Measurements from ENCODE around the gene FAM222A.

FAM222A gene

DNA sequence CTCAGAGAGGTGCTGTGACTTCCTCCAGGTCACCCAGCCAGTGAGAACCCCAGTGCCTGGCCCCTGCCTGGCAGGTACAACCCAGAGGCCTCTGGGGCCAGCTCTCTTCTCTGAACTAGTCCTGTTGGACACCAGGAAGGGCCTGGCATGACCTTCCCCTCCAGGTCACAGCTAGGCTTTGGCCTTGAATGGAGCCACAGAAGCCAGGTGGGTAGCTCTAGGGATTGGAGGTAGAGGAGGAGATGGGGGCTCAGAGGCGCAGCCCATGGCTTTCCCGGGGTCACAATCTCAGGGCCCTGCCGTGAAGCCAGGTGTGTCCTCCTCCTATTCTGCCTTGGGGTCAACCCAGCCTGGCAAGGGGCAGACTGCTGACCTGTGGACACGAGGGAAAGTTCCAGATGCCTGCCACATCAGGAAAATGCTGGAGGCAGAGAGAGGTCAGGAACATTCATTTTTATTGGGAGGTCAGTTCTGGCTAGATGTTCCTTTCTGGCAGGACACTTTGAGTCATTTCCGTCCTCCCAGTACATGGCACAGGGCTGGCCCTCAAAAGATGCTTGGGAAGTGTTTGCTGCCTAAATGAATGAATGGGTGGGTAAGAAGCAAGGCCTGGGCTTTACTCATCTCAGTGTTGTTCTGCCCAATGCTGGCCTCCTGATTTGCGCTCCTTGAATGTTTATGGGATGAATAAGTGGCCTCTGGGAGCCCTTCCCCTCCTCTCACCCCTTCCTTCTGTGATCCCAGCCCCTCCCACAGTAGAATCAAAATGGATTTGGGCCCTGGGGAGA is 25.4 kb downstream of the FAM222A start:
- TF ChIP-seq, protein P1, sequence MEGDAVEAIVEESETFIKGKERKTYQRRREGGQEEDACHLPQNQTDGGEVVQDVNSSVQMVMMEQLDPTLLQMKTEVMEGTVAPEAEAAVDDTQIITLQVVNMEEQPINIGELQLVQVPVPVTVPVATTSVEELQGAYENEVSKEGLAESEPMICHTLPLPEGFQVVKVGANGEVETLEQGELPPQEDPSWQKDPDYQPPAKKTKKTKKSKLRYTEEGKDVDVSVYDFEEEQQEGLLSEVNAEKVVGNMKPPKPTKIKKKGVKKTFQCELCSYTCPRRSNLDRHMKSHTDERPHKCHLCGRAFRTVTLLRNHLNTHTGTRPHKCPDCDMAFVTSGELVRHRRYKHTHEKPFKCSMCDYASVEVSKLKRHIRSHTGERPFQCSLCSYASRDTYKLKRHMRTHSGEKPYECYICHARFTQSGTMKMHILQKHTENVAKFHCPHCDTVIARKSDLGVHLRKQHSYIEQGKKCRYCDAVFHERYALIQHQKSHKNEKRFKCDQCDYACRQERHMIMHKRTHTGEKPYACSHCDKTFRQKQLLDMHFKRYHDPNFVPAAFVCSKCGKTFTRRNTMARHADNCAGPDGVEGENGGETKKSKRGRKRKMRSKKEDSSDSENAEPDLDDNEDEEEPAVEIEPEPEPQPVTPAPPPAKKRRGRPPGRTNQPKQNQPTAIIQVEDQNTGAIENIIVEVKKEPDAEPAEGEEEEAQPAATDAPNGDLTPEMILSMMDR (conservative IDR thresholded peaks at IDR 0.05; ENCODE audit: low read length) = no peak
- H3K4me3 ChIP-seq (ENCODE audit: low read length) = no peak overlapping the region
- peak; percentile 31 for DNase-seq (ENCODE audit: low read depth)

DNA sequence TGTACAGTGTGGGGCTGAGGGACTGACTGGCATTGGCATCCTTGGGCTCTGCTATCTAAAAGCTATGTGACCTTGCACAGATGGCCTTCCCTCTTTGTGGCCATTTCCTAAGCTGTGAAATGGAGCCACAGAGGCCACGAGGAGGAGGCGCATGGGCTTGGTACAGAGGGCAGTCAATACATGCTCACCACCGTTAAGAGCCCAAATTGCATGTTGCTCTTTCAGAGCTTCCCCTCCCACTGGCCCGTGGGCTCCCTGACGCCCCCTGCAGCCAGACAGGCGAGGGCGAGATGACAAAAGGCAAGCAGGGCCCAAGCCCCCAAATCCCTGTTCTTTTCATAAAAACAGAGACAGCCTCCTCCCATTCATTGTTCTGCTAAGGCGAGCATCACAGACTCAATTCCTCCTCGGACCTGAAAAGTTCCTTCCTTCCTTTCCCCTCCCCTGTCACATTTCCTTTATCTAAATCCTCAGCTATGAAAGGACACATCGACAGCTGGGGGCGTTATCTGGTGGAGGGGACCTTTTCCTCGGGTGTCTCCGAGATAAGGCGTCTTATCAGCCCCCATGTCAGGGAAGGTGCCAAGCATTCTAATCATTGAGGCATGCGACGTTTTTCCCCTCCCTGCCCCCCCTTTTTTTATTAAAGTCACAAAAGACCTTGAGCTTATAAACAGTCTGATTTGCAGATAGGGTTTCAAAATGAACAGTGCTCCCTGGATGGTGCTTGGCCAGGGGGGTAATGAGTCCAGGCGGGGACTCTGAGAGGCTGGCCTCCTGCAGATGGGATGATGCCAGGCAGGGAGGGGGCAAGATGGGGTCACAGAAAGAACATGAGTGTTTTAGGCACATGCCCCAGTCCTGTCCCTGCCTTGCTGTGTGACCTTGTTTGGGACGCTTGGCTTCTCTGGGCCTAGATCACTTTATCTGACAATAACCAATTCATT is 26.4 kb downstream of the FAM222A start:
- DNase-seq (ENCODE audit: low read depth) = no peak
- TF ChIP-seq, protein P1 (conservative IDR thresholded peaks at IDR 0.05; ENCODE audit: low read length) = peak; percentile 17; the same call in 1 of the 2 replicates
- H3K4me3 ChIP-seq (ENCODE audit: low read length) = no peak overlapping the region

DNA sequence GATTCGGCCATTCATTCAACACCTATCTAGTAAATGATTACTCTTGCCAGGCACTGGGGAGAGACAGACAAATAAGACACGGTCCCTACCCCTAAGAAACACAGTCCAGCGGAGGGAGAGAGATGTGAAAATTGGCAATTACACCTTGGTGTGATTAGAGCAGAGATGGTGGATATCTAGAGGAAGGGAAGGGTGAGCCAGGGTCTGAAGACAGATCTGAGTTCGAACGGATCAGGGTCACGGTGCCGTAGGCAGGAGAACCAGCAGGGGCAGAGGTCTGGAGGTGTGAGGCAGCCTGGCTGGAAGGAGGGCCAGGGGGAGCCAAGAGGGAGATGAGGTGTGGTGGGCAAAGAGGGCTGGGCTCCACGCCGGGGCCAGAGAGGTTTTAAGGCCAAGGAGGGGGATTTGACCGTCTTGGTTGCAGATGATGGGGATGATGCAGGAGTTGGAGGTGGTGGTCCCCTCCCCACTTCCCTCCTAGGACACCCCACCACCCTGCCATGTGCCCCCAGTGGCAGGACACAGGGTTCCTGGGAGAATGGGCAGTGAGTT is 27.1 kb downstream of the FAM222A start:
- no peak overlapping the region for H3K4me3 ChIP-seq (ENCODE audit: low read length)
- DNase-seq (ENCODE audit: low read depth) = no peak
- TF ChIP-seq, protein P1 (conservative IDR thresholded peaks at IDR 0.05; ENCODE audit: low read length) = no peak

DNA sequence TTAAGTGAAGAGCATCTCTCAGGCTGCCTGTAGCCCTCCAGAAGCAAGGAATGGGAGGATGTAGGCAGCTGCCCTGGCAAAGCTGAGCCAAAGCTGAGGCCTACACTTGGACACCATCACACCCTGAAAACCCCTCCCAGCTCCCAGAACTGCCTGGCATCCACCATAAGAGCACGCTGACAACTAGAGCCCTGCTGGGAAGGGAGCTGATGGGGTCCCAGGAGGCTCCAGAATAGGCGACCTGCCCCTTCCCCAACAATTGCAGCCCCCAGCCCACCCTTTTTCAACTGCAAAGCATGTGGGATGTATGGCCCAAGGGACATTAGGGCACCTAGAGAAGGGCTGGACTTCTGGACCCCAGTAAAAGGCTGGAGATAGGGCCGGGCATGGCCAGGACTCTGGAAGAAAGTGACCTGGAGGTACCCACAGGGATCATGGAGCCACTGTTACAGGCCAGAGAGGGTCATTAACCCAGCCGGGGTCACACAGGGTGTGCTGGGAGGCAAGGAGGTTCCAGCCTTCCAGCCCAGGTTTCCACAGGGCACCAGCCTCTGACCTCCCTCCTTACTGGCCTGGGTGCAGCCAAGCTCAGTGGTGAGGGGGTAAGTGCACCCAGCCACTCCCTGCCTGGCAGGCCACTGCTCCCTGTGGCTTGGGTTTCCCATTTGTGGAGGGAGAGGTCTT is 27.8 kb downstream of the FAM222A start:
- TF ChIP-seq, protein P1 (conservative IDR thresholded peaks at IDR 0.05; ENCODE audit: low read length) = no peak
- no peak for DNase-seq (ENCODE audit: low read depth)
- no peak overlapping the region for H3K4me3 ChIP-seq (ENCODE audit: low read length)

GRCh38 chr12:109741970-109742703 is 28.5 kb downstream of the FAM222A start:
- no peak overlapping the region for H3K4me3 ChIP-seq (ENCODE audit: low read length)
- DNase-seq (ENCODE audit: low read depth) = no peak
- TF ChIP-seq, protein P1 (conservative IDR thresholded peaks at IDR 0.05; ENCODE audit: low read length) = no peak

Measured in AG10803 (cell line).